ENCODE data around the gene SMIM12.

The SMIM12 gene

GRCh38 chr1:34865981-34866761, 6.6 kb upstream of the SMIM12 start:
- DNase-seq (ENCODE audit: low read depth) = peak; percentile 78
- peak overlapping the region; percentile 32 for H3K4me3 ChIP-seq (ENCODE audit: low read depth, low read length)
- peak; percentile 80 for TF ChIP-seq CTCF (IDR thresholded peaks at IDR 0.05; ENCODE audit: low read depth, low read length)
- no peak for TF ChIP-seq MAX (IDR thresholded peaks at IDR 0.05; ENCODE audit: low read depth, low read length)
- no peak for TF ChIP-seq POLR2A (IDR thresholded peaks at IDR 0.05; ENCODE audit: extremely low read depth, insufficient read length)
- peak; percentile 61 for TF ChIP-seq MYC (IDR thresholded peaks at IDR 0.05; ENCODE audit: low read depth, low read length)

GRCh38 chr1:34865573-34865972, 6.0 kb upstream of the SMIM12 start:
- no peak overlapping the region for H3K4me3 ChIP-seq (ENCODE audit: low read depth, low read length)
- no peak for DNase-seq (ENCODE audit: low read depth)
- TF ChIP-seq MAX (IDR thresholded peaks at IDR 0.05; ENCODE audit: low read depth, low read length) (no peak), POLR2A (IDR thresholded peaks at IDR 0.05; ENCODE audit: extremely low read depth, insufficient read length) (no peak), MYC (IDR thresholded peaks at IDR 0.05; ENCODE audit: low read depth, low read length) (no peak), CTCF (IDR thresholded peaks at IDR 0.05; ENCODE audit: low read depth, low read length) (no peak)

- H3K4me3 ChIP-seq (ENCODE audit: low read depth, low read length) = no peak overlapping the region
- TF ChIP-seq CTCF (IDR thresholded peaks at IDR 0.05; ENCODE audit: low read depth, low read length) (peak; percentile 11), POLR2A (IDR thresholded peaks at IDR 0.05; ENCODE audit: extremely low read depth, insufficient read length) (no peak), MYC (IDR thresholded peaks at IDR 0.05; ENCODE audit: low read depth, low read length) (no peak), MAX (IDR thresholded peaks at IDR 0.05; ENCODE audit: low read depth, low read length) (no peak)
- DNase-seq (ENCODE audit: low read depth) = peak; percentile 43
Observed at GRCh38 chr1:34864759-34865158, 5.2 kb upstream of the SMIM12 start.

- DNase-seq (ENCODE audit: low read depth) = no peak
- TF ChIP-seq CTCF (IDR thresholded peaks at IDR 0.05; ENCODE audit: low read depth, low read length) = no peak
- no peak for TF ChIP-seq MYC (IDR thresholded peaks at IDR 0.05; ENCODE audit: low read depth, low read length)
- no peak for TF ChIP-seq POLR2A (IDR thresholded peaks at IDR 0.05; ENCODE audit: extremely low read depth, insufficient read length)
- no peak for TF ChIP-seq MAX (IDR thresholded peaks at IDR 0.05; ENCODE audit: low read depth, low read length)
- no peak overlapping the region for H3K4me3 ChIP-seq (ENCODE audit: low read depth, low read length)
Observed at GRCh38 chr1:34863501-34863900, 4.0 kb upstream of the SMIM12 start.

GRCh38 chr1:34858901-34859445, 576 bp downstream of the SMIM12 start:
- no peak for DNase-seq (ENCODE audit: low read depth)
- TF ChIP-seq CTCF (IDR thresholded peaks at IDR 0.05; ENCODE audit: low read depth, low read length) (no peak), POLR2A (IDR thresholded peaks at IDR 0.05; ENCODE audit: extremely low read depth, insufficient read length) (no peak), MYC (IDR thresholded peaks at IDR 0.05; ENCODE audit: low read depth, low read length) (no peak), MAX (IDR thresholded peaks at IDR 0.05; ENCODE audit: low read depth, low read length) (no peak)
- H3K4me3 ChIP-seq (ENCODE audit: low read depth, low read length) = peak overlapping the region; percentile 100
